Adrenal gland (tissue), 5 donors: ENCODE results near the gene FMNL2.

Experiments
- CTCF ChIP-seq, 6 experiments: fragments of 450-650 bp in 4 of 6; fragments of 200-600 bp in 2 of 6; sonication (generic) in 1 of 6; IDR thresholded peaks; 1 replicate in 5 of 6; 2 replicates in 1 of 6; pipeline versions ENCODE4 v1.5.1 to v1.8.0; 2016 to 2021; ENCODE audit warnings: antibody characterized with exemption in 6 of 6, mild to moderate bottlenecking in 2 of 6, moderate library complexity in 1 of 6
- POLR2A ChIP-seq, 2 donors: fragments of 450-650 bp; IDR thresholded peaks; one replicate each; pipeline ENCODE4 v1.6.1; 2017; ENCODE audit warnings: antibody characterized with exemption in 2 of 2, mild to moderate bottlenecking in 2 of 2, moderate library complexity in 1 of 2
- donor health status: DM: no; HTN: no; CAD: no.

DNA sequence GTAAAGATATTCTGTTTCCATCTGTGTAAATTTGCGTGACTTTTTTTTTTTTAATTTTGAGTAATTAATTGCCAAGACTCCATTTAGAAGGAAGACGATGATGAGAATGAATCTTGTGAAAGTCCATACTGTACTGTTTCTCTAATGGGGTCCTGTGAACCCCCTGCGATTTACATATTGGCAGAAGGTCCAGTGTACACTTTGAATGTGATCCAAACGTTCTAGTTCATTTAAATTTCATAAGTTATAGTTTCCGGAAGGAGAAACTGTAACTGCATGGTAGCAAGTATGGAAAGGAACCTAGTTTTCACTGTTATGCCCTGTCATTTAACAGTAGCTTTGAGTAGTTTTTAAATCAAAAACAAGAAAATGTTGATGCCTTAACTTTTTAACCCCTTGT lies 166.7 kb downstream of the FMNL2 start:
- no peak for TF ChIP-seq CTCF (IDR thresholded peaks at IDR 0.05)
- no peak for TF ChIP-seq POLR2A (IDR thresholded peaks at IDR 0.05)
